Measurements from ENCODE around the gene SORCS2. TPM values are rescaled to one million over a fixed set of nuclear protein-coding genes. Genes with fewer than 3 reads are reported as not detected.

Gene SORCS2
- total RNA-seq, 8 experiments from 2014 or later = 1.8 to 14.0 (median 5.3) TPM

DNA sequence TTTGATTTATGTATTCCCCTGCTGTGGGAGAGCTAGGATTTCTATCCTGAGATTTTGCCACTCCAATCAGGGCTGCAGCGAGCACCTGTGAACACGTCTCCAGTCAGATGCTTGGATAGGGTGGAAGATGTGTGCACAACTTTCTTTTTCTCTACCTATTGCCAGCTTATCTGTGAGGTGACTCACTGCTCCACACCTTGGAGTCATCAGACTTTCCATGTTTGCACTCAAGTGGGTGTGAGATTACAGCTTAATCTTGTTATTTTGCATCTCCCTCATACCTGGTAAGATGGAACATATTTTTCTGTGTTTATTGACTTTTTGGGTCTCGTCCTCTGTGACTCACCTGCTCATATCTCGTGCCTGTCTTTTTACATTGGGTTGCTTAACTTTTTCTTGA lies 210.2 kb downstream of the SORCS2 start:
- WGBS, 10 experiments = 0 to 78% (median 45%) methylated on average over 2 to 4 of the region's 4 CpGs; no CpG with 5 or more reads in 3 of the 10 experiments
- in situ Hi-C loops (cut with MboI; ENCODE audit: low pct_unique_long_range_greater_than_20kb in 2 of 9, low sequenced_read_pairs in 9 of 9, unreplicated experiment in 9 of 9) = no loop called here
- no peak overlapping the region for H3K27ac ChIP-seq
- H3K4me1 ChIP-seq (replicated peaks in 1 of 2) = peaks cover 8 to 21% of the 10 kb centered on the region in 2 donors
- no peak for ATAC-seq (replicated peaks in 6 of 8)
- no peak overlapping the region for H3K4me3 ChIP-seq

DNA sequence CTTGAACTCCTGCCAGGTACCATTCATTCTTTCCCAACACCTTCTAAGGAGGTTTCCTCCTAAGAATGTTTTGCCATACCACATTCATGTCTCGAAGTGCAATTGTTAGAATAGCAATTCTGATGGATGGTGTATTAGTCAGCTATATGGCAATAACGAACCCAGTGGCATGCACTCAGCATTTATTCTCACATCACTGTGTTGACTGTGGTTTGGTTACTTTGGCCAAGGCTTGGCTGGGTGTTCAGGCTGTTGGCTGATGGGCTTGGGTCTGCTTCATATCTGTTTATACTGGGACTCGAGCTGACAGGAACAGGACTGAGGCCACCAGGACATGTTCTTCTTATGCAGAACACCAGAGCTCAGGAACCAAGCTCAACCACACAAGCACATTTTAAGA lies 210.7 kb downstream of the SORCS2 start:
- peaks cover 8 to 18% of the 10 kb centered on the region in 2 donors for H3K4me1 ChIP-seq (replicated peaks in 1 of 2)
- ATAC-seq (replicated peaks in 6 of 8) = peak in 1 of 8 experiments; percentile 28
- WGBS, 10 experiments = 0 to 93% (median 67%) methylated on average over 1 to 3 of the region's 3 CpGs; no CpG with 5 or more reads in 3 of the 10 experiments
- no peak overlapping the region for H3K27ac ChIP-seq
- in situ Hi-C loops (cut with MboI; ENCODE audit: low pct_unique_long_range_greater_than_20kb in 2 of 9, low sequenced_read_pairs in 9 of 9, unreplicated experiment in 9 of 9) = no loop called here
- no peak overlapping the region for H3K4me3 ChIP-seq

DNA sequence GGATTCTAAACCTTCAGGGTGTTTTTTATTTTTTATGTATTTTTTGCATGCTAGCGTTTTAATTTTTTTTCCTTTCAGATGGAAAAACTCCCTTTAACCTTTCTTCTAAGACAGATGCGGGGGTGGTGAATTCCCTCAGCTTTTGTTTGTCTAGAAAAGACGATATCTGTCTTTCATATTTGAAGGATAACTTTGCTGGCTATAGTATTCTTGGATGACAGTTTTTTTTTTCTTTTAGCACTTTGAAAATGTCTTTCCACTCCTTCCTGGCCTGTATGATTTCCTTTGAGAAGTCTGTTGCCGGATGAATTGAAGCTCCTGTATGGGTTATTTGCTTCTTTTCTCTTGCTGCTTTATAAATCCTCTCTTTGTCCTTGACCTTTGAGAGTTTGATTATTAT lies 215.8 kb downstream of the SORCS2 start:
- Histone ChIP-seq H3K4me1 (replicated peaks in 1 of 2) (peaks cover 16 to 17% of the 10 kb centered on the region in 2 donors), H3K4me3 (no peak overlapping the region), H3K27ac (no peak overlapping the region)
- no peak for ATAC-seq (replicated peaks in 6 of 8)
- in situ Hi-C loops (cut with MboI; ENCODE audit: low pct_unique_long_range_greater_than_20kb in 2 of 9, low sequenced_read_pairs in 9 of 9, unreplicated experiment in 9 of 9) = no loop called here
- 56 to 100% (median 85%) methylated on average over 3 to 4 of the region's 4 CpGs; no CpG with 5 or more reads in 1 of the 10 experiments for WGBS, 10 experiments

DNA sequence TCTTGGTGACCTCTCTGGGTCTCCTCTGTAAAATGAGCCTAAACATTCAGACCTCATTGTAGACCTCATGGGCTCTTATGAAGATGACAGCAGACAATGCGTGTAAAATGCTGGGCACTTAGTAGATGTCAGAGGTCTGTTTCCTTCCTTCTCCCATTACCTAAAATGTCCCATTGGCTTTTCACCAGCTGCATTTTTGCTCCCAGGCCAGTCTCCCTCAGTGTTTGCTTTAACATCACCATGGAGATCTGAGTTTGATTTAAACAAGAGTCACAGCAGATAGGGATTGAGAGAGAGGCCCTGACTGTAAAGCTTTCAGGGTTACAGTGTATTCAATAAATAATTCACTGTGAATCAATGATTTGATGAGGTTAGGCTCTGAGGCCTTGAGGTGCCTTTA lies 218.1 kb downstream of the SORCS2 start:
- Histone ChIP-seq H3K4me1 (replicated peaks in 1 of 2) (peaks cover 22 to 27% of the 10 kb centered on the region in 2 donors), H3K27ac (peak overlapping the region; percentile 15 to 36), H3K4me3 (no peak overlapping the region)
- in situ Hi-C loops (cut with MboI; ENCODE audit: low pct_unique_long_range_greater_than_20kb in 2 of 9, low sequenced_read_pairs in 9 of 9, unreplicated experiment in 9 of 9) = no loop called here
- ATAC-seq (replicated peaks in 6 of 8) = peak in 6 of 8 experiments; percentile 20 to 91 (median 63)
- 0 to 100% (median 70%) methylated on average over 1 of the region's 1 CpG; no CpG with 5 or more reads in 5 of the 10 experiments for WGBS, 10 experiments

DNA sequence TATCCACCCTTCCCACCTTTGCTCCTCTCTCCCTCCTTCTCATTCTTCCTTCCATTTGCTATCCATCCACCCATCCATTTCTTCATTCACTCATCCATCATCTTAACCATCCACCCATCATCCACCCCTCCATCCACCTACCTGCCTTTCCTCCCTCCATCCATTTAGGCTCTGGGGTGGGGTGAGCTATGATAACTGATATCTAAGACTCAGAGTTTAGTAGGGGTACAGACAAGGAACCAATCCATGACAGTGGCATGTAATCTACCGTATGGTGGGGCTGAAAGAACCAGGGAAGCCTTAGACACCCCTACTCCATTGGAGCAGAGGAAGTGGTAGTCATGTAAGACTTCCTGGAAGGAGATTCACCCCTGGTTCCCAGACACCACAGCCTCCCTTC lies 219.2 kb downstream of the SORCS2 start:
- no peak for ATAC-seq (replicated peaks in 6 of 8)
- WGBS, 10 experiments = 20 to 80% methylated on average over 1 of the region's 1 CpG; no CpG with 5 or more reads in 8 of the 10 experiments
- Histone ChIP-seq H3K4me3 (no peak overlapping the region), H3K4me1 (replicated peaks in 1 of 2) (peaks cover 22 to 27% of the 10 kb centered on the region in 2 donors), H3K27ac (no peak overlapping the region)
- in situ Hi-C loops (cut with MboI; ENCODE audit: low pct_unique_long_range_greater_than_20kb in 2 of 9, low sequenced_read_pairs in 9 of 9, unreplicated experiment in 9 of 9) = no loop called here

DNA sequence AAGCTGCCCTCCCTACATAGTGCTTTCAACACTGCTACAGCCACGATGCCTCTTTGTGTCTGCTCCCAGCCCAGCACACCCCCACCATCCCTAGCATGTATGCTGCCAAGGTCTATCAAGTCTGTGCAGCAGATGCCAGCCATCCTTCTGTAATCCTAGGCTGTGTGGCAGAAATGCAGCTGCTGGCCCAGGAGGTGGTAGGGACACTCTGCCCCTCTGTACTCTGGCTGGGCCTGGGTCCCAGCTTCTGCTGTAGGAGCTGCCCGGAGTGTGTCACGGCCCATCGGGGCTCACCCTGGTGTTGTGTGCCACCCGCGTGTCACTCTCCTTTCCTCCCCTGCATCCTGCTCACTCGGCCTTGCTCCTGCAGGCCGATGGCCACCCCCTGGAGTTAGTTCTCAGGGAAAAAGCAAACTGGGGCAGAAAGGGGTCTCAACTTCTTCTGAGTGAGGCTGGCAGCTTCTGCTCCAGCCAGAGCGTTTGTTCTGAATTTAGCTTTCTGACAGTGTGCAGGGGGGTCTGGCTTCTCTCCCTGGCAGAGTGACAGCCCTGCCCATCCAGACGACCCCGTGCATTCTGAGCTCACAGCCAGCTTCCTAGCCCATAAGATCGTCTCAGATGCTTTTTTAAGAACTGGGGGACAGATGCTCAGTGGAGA lies 219.7 kb downstream of the SORCS2 start:
- no peak overlapping the region for H3K4me3 ChIP-seq
- WGBS, 10 experiments = 0 to 80% (median 39%) methylated on average over 1 to 8 of the region's 12 CpGs; no CpG with 5 or more reads in 6 of the 10 experiments
- in situ Hi-C loops (cut with MboI; ENCODE audit: low pct_unique_long_range_greater_than_20kb in 2 of 9, low sequenced_read_pairs in 9 of 9, unreplicated experiment in 9 of 9) = no loop called here
- H3K27ac ChIP-seq = no peak overlapping the region
- peak in 3 of 8 experiments; percentile 13 to 53 (median 16) for ATAC-seq (replicated peaks in 6 of 8)
- peaks cover 22 to 27% of the 10 kb centered on the region in 2 donors for H3K4me1 ChIP-seq (replicated peaks in 1 of 2)

DNA sequence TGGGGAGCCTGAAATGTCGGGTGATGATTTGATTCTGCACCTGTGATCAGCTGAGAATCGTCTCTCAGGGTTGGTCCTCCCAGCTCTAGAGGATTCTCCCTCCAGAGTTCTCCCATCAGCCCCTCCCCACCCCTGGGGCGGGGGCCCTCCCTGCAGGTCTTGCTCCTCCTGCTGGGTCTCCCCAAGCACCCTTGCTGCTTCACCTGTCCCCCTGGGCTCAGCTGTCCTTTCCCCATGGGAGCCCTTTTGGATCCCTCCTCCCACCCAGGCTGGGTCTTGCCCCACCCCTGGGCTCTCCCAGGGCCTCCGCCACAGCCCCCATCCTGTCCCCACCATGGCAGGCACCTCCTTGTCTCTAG lies 220.2 kb downstream of the SORCS2 start:
- WGBS, 10 experiments = 80 to 85% methylated on average over 2 of the region's 4 CpGs; no CpG with 5 or more reads in 8 of the 10 experiments
- H3K4me1 ChIP-seq (replicated peaks in 1 of 2) = peaks cover 22 to 27% of the 10 kb centered on the region in 2 donors
- no peak for ATAC-seq (replicated peaks in 6 of 8)
- no peak overlapping the region for H3K4me3 ChIP-seq
- no peak overlapping the region for H3K27ac ChIP-seq
- in situ Hi-C loops (cut with MboI; ENCODE audit: low pct_unique_long_range_greater_than_20kb in 2 of 9, low sequenced_read_pairs in 9 of 9, unreplicated experiment in 9 of 9) = no loop called here

DNA sequence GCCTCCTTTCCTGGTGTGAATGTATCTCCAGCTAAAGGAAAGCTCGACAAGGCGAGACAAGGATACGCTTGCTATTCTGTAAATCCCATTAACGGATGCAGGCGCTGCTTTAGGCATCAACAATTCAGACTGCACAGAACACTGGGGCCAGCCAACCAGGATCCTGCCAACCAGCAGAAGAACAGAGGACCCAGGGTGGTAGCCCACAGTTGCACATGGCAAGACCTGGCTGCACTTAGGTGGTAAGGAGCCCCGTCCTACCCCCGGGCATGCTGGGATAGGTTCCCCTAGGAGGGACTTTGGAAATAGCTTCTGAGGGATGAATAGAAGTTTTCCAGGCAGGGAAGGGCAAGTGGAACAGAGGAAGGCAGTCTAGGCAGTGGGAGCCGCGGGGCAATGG lies 221.7 kb downstream of the SORCS2 start:
- WGBS, 10 experiments = 46 to 100% (median 80%) methylated on average over 1 to 7 of the region's 9 CpGs; no CpG with 5 or more reads in 5 of the 10 experiments
- H3K4me1 ChIP-seq (replicated peaks in 1 of 2) = peaks cover 22 to 27% of the 10 kb centered on the region in 2 donors
- no peak overlapping the region for H3K27ac ChIP-seq
- ATAC-seq (replicated peaks in 6 of 8) = no peak
- H3K4me3 ChIP-seq = no peak overlapping the region
- in situ Hi-C loops (cut with MboI; ENCODE audit: low pct_unique_long_range_greater_than_20kb in 2 of 9, low sequenced_read_pairs in 9 of 9, unreplicated experiment in 9 of 9) = no loop called here

DNA sequence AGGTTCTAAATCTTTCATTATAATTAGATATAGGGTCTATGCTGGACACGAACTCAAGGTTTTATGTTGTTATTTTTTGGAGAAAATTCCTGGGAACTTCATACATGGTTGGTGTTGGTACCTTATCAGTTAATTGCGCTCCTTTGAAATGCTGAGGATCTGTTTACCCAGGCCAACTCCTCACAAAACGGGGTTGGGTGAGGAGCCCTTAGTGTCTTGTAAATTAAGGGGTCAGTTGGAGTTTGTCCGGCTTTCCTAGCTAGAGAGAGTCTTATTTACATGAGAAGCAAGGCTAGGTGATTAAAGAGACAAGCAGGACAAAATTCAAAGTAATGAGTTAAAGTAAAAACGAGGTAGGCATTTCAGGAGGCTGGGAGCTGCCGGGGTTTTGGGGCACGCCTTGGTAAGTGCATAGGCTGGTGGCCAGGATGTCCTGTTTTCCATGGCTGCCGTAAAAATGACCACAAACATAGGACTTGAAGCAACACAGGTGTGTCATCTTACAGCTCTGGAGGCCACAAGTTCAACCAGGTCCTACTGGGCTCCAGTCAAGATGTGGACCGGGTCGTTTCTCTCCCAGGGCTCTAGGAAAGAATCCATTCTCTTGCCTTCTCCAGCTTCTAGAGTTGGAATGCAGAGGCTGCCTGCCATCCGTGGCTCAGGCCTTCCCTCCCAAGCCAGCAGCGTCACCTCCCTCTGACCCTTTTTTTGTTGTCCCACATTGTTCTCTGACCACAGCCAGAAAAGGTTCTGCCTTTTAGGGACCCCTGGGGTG lies 222.6 kb downstream of the SORCS2 start:
- H3K27ac ChIP-seq = no peak overlapping the region
- peaks cover 18 to 24% of the 10 kb centered on the region in 2 donors for H3K4me1 ChIP-seq (replicated peaks in 1 of 2)
- H3K4me3 ChIP-seq = no peak overlapping the region
- 0 to 42% (median 10%) methylated on average over 1 to 4 of the region's 12 CpGs; no CpG with 5 or more reads in 5 of the 10 experiments for WGBS, 10 experiments
- in situ Hi-C loops (cut with MboI; ENCODE audit: low pct_unique_long_range_greater_than_20kb in 2 of 9, low sequenced_read_pairs in 9 of 9, unreplicated experiment in 9 of 9) = no loop called here
- no peak for ATAC-seq (replicated peaks in 6 of 8)

DNA sequence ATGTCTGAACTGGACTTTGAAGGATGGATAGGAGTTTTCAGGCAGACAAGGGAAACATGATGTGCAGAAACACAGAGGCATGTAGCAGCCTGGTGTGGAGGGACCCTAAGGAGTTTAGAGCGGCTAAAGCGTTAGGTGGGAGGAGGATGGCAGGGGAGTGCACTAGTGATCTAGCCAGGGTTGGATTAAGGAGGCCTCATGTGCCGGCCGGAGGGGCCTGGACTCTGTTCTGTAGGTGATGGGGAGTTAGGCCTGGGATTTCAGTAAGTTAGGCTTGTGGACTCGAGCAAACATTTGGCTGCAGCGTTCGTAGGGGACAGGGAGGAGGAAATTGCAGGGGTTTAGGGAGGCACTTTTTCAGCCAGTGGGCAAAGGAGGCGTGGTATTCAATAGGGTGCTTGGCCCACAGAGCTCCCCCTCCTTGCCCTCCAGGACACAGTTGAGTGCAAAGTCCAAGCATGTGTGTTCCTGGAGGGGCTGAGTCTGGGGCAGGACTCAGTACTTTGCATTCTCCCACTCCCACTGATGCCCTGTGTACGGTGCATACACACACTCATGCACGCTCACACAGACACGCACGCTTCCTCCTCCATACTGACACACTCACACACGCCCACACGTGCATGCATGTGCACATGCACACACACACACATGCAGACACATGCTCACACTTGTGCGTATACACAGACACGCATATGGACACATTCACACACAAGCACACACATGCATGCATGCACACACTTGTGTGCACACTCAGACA lies 223.8 kb downstream of the SORCS2 start:
- ATAC-seq (replicated peaks in 6 of 8) = no peak
- Histone ChIP-seq H3K4me1 (replicated peaks in 1 of 2) (peaks cover 9 to 15% of the 10 kb centered on the region in 2 donors), H3K27ac (no peak overlapping the region), H3K4me3 (no peak overlapping the region)
- in situ Hi-C loops (cut with MboI; ENCODE audit: low pct_unique_long_range_greater_than_20kb in 2 of 9, low sequenced_read_pairs in 9 of 9, unreplicated experiment in 9 of 9) = no loop called here
- WGBS, 10 experiments = 34 to 100% (median 87%) methylated on average over 2 to 12 of the region's 16 CpGs

DNA sequence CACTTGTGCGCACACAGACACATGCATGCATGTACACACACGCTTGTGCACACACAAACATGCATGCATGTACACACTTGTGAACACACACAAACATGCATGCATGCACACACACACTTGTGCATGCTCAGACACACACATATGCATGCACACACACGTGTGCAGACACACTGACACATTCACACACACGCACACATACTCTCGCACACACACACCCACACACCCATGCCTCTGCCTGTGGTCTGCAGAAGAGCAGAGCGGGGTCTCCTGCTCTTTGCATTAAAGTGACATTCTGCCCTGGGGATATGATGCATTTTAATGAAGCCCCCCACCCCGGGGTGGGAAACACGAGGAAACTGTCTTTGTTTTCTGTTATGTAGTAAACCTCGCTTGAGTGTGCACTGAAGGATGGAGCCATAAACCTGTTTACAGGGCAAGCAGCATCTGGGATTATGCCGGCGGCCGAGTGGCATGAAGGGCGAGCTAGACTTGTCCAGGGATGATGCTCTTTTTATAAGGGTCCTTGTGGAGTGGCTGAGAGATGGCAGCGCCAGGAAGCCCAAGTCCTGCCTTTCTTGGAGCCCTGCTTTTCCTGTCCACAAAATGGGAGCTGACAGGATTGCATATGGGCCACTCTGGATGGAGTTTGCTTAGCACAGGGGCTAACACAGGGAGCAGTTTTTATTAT lies 224.6 kb downstream of the SORCS2 start:
- Histone ChIP-seq H3K4me3 (no peak overlapping the region), H3K4me1 (replicated peaks in 1 of 2) (peaks cover 9 to 15% of the 10 kb centered on the region in 2 donors), H3K27ac (no peak overlapping the region)
- WGBS, 10 experiments = 39 to 95% (median 85%) methylated on average over 2 to 7 of the region's 14 CpGs; no CpG with 5 or more reads in 3 of the 10 experiments
- ATAC-seq (replicated peaks in 6 of 8) = no peak
- in situ Hi-C loops (cut with MboI; ENCODE audit: low pct_unique_long_range_greater_than_20kb in 2 of 9, low sequenced_read_pairs in 9 of 9, unreplicated experiment in 9 of 9) = no loop called here

DNA sequence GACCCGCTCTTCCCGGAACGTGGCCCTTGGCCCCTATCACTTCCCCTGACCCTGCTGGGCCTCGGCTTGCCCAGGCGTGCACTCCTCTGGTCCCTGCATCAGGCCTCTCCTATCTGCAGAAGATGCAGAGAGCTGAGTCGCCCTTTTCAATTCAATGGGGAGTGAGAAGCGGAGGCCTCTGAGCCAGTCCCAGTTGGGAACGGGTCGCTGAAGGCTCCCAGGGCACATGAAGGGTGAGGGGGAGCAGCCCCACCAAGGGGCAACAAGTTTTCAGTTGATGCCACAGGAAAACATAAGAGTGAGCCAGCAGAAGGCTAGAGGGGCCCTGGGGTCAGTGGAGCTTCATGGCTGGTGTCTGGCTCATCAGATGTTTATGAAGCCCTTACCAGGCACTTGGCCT lies 225.3 kb downstream of the SORCS2 start:
- no peak for ATAC-seq (replicated peaks in 6 of 8)
- Histone ChIP-seq H3K4me3 (no peak overlapping the region), H3K27ac (no peak overlapping the region), H3K4me1 (replicated peaks in 1 of 2) (peaks cover 5 to 11% of the 10 kb centered on the region in 2 donors)
- in situ Hi-C loops (cut with MboI; ENCODE audit: low pct_unique_long_range_greater_than_20kb in 2 of 9, low sequenced_read_pairs in 9 of 9, unreplicated experiment in 9 of 9) = no loop called here
- 60 to 78% (median 60%) methylated on average over 1 to 4 of the region's 9 CpGs; no CpG with 5 or more reads in 7 of the 10 experiments for WGBS, 10 experiments

Data from motor neuron (in vitro differentiated cells).